K562 (cell line): Measurements from ENCODE around the gene CRX. TPM values are rescaled to one million over a fixed set of nuclear protein-coding genes. Genes with fewer than 3 reads are reported as not detected.
"Not testable (repeated sequence)": the region's sequence is repeated elsewhere in the genome, so short reads cannot be mapped to it uniquely, and the experiment has no call there.

ENCODE experiments used
- ATAC-seq: fragments of 200-7000 bp; cut with Tn5 transposase; 3 replicates; pipeline ENCODE4 v1.9.1; 2020; ENCODE audit warnings: moderate library complexity
- BruUV-seq: library from RNA; stranded (reverse); fragments of 400-500 nt; replicated peaks from 2 replicates; lab custom pipeline; 2021; lab: Mats Ljungman, UMichigan
- CTCF ChIA-PET: fragments of 300-600 bp; formaldehyde crosslinking; extraction: SDS; loops from one replicate; lab custom pipeline; 2021; ENCODE audit warnings: low intra/inter-chr PET ratio; lab: Yijun Ruan, JAX
- POLR2A ChIA-PET: fragments of 300-600, 350-650 bp; sonication (Branson Sonifier 250); formaldehyde crosslinking; extraction: SDS; loops from one replicate; lab custom pipeline; 2021; ENCODE audit warnings: antibody characterized with exemption, inconsistent platforms; lab: Yijun Ruan, JAX
- DNase-seq, 4 experiments: peaks; one replicate each; pipeline versions ENCODE4 v3.0.0 to v3.0.0-alpha.2; 2011 to 2018; ENCODE audit warnings: low spot score in 3 of 4, mixed read lengths in 3 of 4; ENCODE audit errors: extremely low read depth in 1 of 4
- FAIRE-seq: peaks from 2 replicates; lab custom pipeline; 2011; peaks lifted over from hg19 to GRCh38; lab: Jason Lieb, UNC
- H2AFZ ChIP-seq: 2 replicates; pipeline ENCODE4 v1.6.0; 2011; ENCODE audit warnings: low read depth, low read length, control low read depth, inconsistent platforms
- H3K27ac ChIP-seq: fragments of 200-600 bp; 3 replicates; pipeline ENCODE4 v1.8.0; 2011; ENCODE audit warnings: low read depth, mild to moderate bottlenecking, control low read depth, inconsistent platforms, low read length, moderate library complexity, mixed read lengths; ENCODE audit errors: extremely low read depth
- H3K27me3 ChIP-seq, 2 experiments: fragments of 300-600 bp in 1 of 2; 2 replicates in 1 of 2; 3 replicates in 1 of 2; pipeline versions ENCODE4 v1.6.0 to v1.8.0; 2011; ENCODE audit warnings: inconsistent platforms in 2 of 2, low read length in 2 of 2, mild to moderate bottlenecking in 1 of 2, mixed read lengths in 1 of 2, moderate library complexity in 1 of 2; ENCODE audit not compliant: control insufficient read depth in 2 of 2, insufficient read depth in 2 of 2
- H3K36me3 ChIP-seq: fragments of 300-600 bp; 3 replicates; pipeline ENCODE4 v1.8.0; 2011; ENCODE audit warnings: mild to moderate bottlenecking, low read length, inconsistent platforms; ENCODE audit not compliant: control insufficient read depth, insufficient read depth
- H3K4me1 ChIP-seq, 2 experiments: fragments of 200-600 bp in 1 of 2; replicated peaks in 1 of 2; 2 replicates in 1 of 2; 3 replicates in 1 of 2; pipeline versions ENCODE4 v1.5.1 to v1.8.0; 2011; ENCODE audit warnings: inconsistent platforms in 2 of 2, low read length in 2 of 2, mild to moderate bottlenecking in 1 of 2, mixed read lengths in 1 of 2, moderate library complexity in 1 of 2; ENCODE audit not compliant: control insufficient read depth in 2 of 2, insufficient read depth in 2 of 2
- H3K4me2 ChIP-seq: 2 replicates; pipeline ENCODE4 v1.6.1; 2011; ENCODE audit warnings: low read length, control low read depth, inconsistent platforms, mixed read lengths; ENCODE audit not compliant: insufficient read depth
- H3K4me3 ChIP-seq: fragments of 200-600 bp; sonication (generic), shearing (Covaris generic); 2 replicates; pipeline ENCODE4 v1.5.1; 2016; ENCODE audit warnings: control low read depth, inconsistent platforms
- H3K79me2 ChIP-seq: fragments of 200-600 bp; 3 replicates; pipeline ENCODE4 v1.8.0; 2011; ENCODE audit warnings: low read length, inconsistent platforms; ENCODE audit not compliant: control insufficient read depth, insufficient read depth
- H3K9ac ChIP-seq, 2 experiments: 2 replicates each; pipeline versions ENCODE4 v1.6.0 to v1.6.1; 2011; ENCODE audit warnings: low read depth in 2 of 2, low read length in 2 of 2, control low read depth in 1 of 2, inconsistent platforms in 1 of 2, mild to moderate bottlenecking in 1 of 2, mixed read lengths in 1 of 2; ENCODE audit not compliant: insufficient read depth in 1 of 2
- H3K9me1 ChIP-seq: one replicate; pipeline ENCODE4 v1.6.0; 2011; ENCODE audit warnings: inconsistent platforms, mild to moderate bottlenecking, low read length, moderate library complexity; ENCODE audit not compliant: control insufficient read depth, insufficient read depth
- H3K9me3 ChIP-seq: replicated peaks from 2 replicates; pipeline ENCODE4 v1.5.1; 2011; ENCODE audit warnings: low read depth, low read length, inconsistent platforms; ENCODE audit not compliant: control insufficient read depth, insufficient read depth
- H4K20me1 ChIP-seq: replicated peaks from 2 replicates; pipeline ENCODE4 v1.6.1; 2011; ENCODE audit warnings: low read length, inconsistent platforms, mixed read lengths; ENCODE audit not compliant: control insufficient read depth, insufficient read depth
- BCOR ChIP-seq: fragments of 450-650 bp; IDR thresholded peaks from 2 replicates; pipeline ENCODE4 v1.6.1; 2016
- CTCF ChIP-seq, 3 experiments: IDR thresholded peaks in 2 of 3; conservative IDR thresholded peaks in 1 of 3; 2 replicates each; pipeline ENCODE4 v1.5.1; 2011 to 2012; ENCODE audit warnings: low read length in 3 of 3, mild to moderate bottlenecking in 3 of 3, control low read depth in 2 of 3, improper control_type of control experiment in 1 of 3, inconsistent platforms in 1 of 3, low read depth in 1 of 3, mixed read lengths in 1 of 3, moderate library complexity in 1 of 3; ENCODE audit not compliant: insufficient read depth in 2 of 3
- L3MBTL2 ChIP-seq: fragments of 450-650 bp; IDR thresholded peaks from 2 replicates; pipeline ENCODE4 v1.6.1; 2016; ENCODE audit warnings: mild to moderate bottlenecking, moderate library complexity
- ZNF146 ChIP-seq: IDR thresholded peaks from one replicate; pipeline ENCODE4 v1.6.1; 2018; ENCODE audit warnings: missing compliant biosample characterization; ENCODE audit not compliant: unreplicated experiment
- WGBS: fragments of 100-300 bp; shearing (Covaris generic); methylation state at CpG from one replicate; pipeline ENCODE4 v1.1.6; 2016; ENCODE audit warnings: low coverage, mixed read lengths; ENCODE audit not compliant: insufficient coverage; ENCODE audit errors: missing lambda C conversion rate; 5-methylcytosine and 5-hydroxymethylcytosine counted together
- in situ Hi-C: fragments of 300-500 bp; cut with MboI; formaldehyde crosslinking; loops from 4 replicates; pipeline ENCODE4 v1.15.0; 2018; ENCODE audit warnings: inconsistent platforms, mixed read lengths
- intact Hi-C: fragments of 100-400 bp; cut with micrococcal nuclease; formaldehyde crosslinking; loops from 2 replicates; pipeline ENCODE4 v1.14.2; 2022
- polyA plus RNA-seq, 8 experiments: library from polyadenylated mRNA; depleted of rRNA in 4 of 8; stranded (reverse) in 5 of 8; unstranded in 3 of 8; fragments of >200 nt; fragmentation: Nextera tagmentation in 2 of 8; fragmentation: Illumina TruSeq in 1 of 8; extraction: Ambion mirVana in 2 of 8; extraction: Trizol in 1 of 8; gene quantifications; 2 replicates each; pipeline versions ENCODE4 v1.2.1 to v1.2.3, GENCODE V29; 2011 to 2014; ENCODE audit warnings: inconsistent platforms in 1 of 8, missing spikeins in 1 of 8
- total RNA-seq, 7 experiments: library from RNA; depleted of rRNA in 6 of 7; stranded (reverse); fragments of >200 nt in 6 of 7; fragmentation: Illumina TruSeq in 2 of 7; extraction: Trizol in 2 of 7; gene quantifications; 2 replicates each; pipeline versions ENCODE4 v1.2.1 to v1.2.3, GENCODE V29; 2011 to 2021; ENCODE audit warnings: low replicate concordance in 1 of 7

Gene CRX
- total and polyA plus RNA-seq, 9 of the 15 experiments (the other 6 are each of a cell fraction or from before 2014, with no cell fraction given), result 0.01 TPM; not detected in 8

- H3K4me3 ChIP-seq, intact Hi-C loops, H3K9ac ChIP-seq, BruUV-seq, H3K27ac ChIP-seq, CTCF ChIA-PET, H3K27me3 ChIP-seq, H3K9me3 ChIP-seq, H3K4me1 ChIP-seq, H3K79me2 ChIP-seq, H3K9me1 ChIP-seq, POLR2A ChIA-PET, DNase-seq, ATAC-seq, H4K20me1 ChIP-seq, H3K4me2 ChIP-seq, H3K36me3 ChIP-seq, H2AFZ ChIP-seq, FAIRE-seq: not testable (repeated sequence)
- in situ Hi-C loops, result loop anchor here (10.0 kb wide), 1 partner anchor 75 kb away; no protein-coding TSS in a partner anchor
- 25% methylated on average over 3 of the region's 4 CpGs for WGBS
- peak; percentile 97 for TF ChIP-seq ZNF146
- 0 out of 2 replicates have a peak, but pooled peaks have one; percentile 52 for TF ChIP-seq BCOR
Measured at GRCh38 chr19:47879385-47879784, 57.6 kb downstream of the CRX start.

- Histone ChIP-seq H3K27me3 (no peaks in the 10 kb centered on the region), H4K20me1 (no peaks in the 10 kb centered on the region), H3K4me1 (peaks cover 5 to 9% of the 10 kb centered on the region in 2 experiments), H3K27ac (no peak overlapping the region), H3K4me2 (no peak overlapping the region), H3K4me3 (no peak overlapping the region), H2AFZ (peak overlapping the region; percentile 34; the same call in 1 of the 2 replicates), H3K9me3 (peaks cover 2% of the 10 kb centered on the region; the same call in 1 of the 2 replicates), H3K9me1 (no peaks in the 10 kb centered on the region), H3K36me3 (no peaks in the 10 kb centered on the region), H3K79me2 (no peaks in the 10 kb centered on the region), H3K9ac (no peak overlapping the region)
- peak in 1 of 4 experiments; percentile 18 for DNase-seq
- ChIA-PET CTCF (no interaction called here), POLR2A (interaction anchor here (0.7 to 1.3 kb wide), 3 partner anchors 10 to 14 kb away, joined by 3 to 10 read pairs (median 4); no protein-coding TSS in a partner anchor)
- 27% methylated on average over 5 of the region's 5 CpGs for WGBS
- FAIRE-seq, result no peak
- no TSS peak for BruUV-seq
- peak; percentile 71 for ATAC-seq
- intact Hi-C loops (no loop called here), in situ Hi-C loops (no loop called here)
- TF ChIP-seq CTCF (IDR thresholded peaks at IDR 0.05 in 2 of 3, conservative IDR thresholded peaks at IDR 0.05 in 1 of 3; ENCODE audit: insufficient read depth in 2 of 3, low read depth in 1 of 3, low read length in 3 of 3) (0 out of 6 replicates have a peak, but pooled peaks of 1 of the 3 experiments have one; percentile 5), L3MBTL2 (no peak)
- TF ChIP-seq, all 486 proteins: peak for 1
Measured at GRCh38 chr19:47881757-47882156, 60.0 kb downstream of the CRX start.
